Activated naive CD4-positive, alpha-beta T cell (primary cell): ENCODE data around the gene FBXO36.

ENCODE experiments used
- DNase-seq, 4 experiments: peaks; one replicate each; lab custom pipeline; 2025; lab: John Stamatoyannopoulos, UW

FBXO36 gene

GRCh38 chr2:229970406-229970805, 48.1 kb downstream of the FBXO36 start:
- no peak for DNase-seq

DNA sequence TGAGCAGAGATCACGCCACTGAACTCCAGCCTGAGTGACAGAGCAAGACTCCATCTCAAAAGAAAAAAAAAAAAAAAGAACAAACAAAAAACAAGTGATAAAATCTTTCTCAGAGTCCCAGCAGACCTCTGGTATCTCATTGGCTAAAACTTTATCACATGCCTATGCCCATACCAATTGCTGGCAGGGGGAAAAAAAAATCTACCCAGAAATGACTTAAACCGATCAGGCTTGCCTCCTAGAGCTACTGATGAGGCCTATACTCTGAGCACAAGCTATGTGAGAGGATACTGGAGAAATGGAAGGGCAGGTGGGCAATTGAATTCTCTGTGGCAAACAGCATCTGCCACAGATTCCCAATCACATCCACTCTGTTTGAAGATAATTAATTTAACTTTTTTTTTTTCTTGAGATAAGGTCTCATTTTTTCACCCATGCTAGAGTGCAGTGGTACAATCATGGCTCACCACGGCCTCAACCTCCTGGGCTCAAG, 49.0 kb downstream of the FBXO36 start:
- DNase-seq = no peak

GRCh38 chr2:229974266-229974665, 52.0 kb downstream of the FBXO36 start:
- DNase-seq = no peak

DNA sequence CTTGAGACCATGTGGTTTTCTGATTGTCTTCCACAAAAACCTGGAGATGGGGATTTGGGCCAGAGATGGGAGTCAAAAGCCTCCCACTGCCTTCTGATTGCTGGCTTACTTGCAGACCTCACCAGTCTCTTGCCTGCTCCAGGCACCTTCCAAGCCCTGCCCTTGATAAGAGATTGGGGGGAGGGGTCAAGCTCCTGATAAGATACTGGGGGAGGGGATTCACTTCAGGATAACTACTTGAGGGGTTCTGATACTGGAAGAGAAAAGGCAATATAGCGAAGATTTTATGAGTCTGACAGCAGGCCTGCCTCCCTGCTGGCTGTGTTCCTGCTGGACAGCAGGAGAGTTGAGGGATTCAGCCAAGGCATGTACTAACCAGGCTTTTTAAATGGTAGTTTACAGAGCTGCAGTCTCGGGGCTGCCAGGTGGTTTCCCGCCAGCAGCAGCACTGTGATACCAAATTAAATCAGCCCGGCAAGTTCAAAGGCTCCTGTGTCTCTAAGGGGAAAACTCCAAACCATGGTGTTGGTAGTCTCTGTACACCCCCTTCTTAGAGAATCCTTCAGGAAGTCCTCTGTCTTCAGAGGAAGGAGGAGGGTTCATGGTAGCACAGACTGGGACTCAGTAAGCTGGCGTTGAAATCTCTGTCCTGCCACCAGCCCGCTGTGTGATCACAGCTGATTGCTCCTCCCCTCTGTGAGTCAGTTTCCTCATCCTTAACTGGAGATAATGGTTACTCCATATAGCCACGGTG, 58.3 kb downstream of the FBXO36 start:
- DNase-seq = no peak

GRCh38 chr2:229993236-229993635, 70.9 kb downstream of the FBXO36 start:
- DNase-seq = no peak

DNA sequence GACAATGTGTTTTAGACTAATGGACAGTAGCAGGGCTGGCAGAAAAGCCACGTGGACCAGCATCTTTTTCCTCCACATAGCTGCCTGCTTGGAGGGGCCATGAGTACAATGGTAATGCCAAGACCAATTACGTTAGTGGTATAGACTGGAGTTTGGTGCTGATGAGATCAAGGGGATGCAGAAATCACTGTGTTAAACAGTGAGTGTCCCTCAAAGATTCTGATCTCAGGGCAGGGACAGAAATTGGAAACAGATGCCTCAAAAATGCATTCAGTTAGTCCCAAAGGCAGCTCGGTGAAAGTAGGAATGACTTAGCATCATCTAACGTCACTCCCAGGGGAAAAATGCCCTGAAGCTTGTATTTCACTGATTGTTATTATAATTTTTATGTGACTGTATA, 74.0 kb downstream of the FBXO36 start:
- DNase-seq = no peak

GRCh38 chr2:229997565-229997964, 75.3 kb downstream of the FBXO36 start:
- no peak for DNase-seq

DNA sequence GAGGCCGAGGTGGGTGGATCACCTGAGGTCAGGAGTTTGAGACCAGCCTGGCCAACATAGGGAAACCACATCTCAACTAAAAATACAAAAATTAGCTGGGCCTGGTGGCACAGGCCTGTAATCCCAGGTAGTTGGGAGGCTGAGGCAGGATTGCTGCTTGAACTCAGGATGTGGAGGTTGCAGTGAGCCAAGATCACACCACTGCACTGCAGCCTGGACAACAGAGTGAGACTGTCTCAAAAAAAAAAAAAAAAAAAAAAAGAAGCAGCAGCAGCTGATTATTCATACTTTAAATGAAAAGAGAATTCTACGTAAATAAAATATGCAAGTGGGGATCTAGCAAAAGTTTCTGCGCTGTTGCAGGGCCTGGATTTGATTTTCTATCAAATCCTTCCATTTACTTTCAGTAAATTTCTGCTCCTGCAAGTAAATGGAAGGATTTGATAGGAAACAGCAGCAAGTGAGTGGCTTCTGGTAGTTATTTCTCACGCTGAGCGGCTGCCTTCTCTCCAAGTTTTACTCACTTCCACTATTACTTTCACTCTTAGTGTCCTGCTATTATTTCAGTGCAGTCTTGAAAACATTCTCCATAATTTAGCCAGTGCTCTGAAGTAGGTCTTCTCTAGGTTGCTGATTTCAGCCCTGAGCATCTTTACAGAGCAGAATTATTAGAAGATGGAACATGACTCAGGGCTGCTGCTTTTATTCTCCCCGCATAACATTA, 78.0 kb downstream of the FBXO36 start:
- no peak for DNase-seq

- peak; percentile 67 to 83 (median 81) for DNase-seq
Measured at GRCh38 chr2:230007931-230008707, 85.8 kb downstream of the FBXO36 start.

- DNase-seq = no peak
Measured at GRCh38 chr2:230008708-230009066, 86.4 kb downstream of the FBXO36 start.

GRCh38 chr2:230010501-230010900, 88.2 kb downstream of the FBXO36 start:
- DNase-seq = no peak

- DNase-seq = no peak
Measured at GRCh38 chr2:230011617-230012016, 89.3 kb downstream of the FBXO36 start.

DNA sequence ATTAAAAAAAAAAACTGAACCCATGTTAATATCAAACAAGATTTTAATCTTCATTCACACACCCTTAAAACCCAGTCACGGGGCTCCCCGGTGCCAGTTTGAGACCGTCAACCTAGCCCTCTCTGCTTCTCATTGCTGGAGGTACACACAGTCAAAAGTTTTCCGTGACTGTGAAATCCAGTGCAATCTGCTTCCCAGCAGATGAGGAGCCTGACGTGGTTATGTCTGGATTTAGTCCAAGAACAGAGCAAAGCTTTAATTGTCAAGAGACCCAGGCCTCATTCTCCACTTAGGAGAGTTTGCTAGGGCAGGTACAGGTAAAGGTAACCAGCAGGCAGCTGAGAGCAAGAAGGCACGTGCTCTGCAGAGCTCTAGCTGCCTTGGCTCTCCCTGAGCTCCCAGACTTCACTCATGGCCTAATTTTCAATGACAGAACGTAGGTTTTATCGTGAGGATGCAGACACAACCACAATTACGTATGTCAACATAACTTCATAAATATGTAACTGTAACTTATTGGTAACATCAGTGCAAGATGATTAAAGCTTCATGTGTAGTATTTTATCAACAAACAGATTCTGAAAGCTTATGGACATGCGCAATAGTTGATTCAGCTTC, 90.1 kb downstream of the FBXO36 start:
- no peak for DNase-seq

DNA sequence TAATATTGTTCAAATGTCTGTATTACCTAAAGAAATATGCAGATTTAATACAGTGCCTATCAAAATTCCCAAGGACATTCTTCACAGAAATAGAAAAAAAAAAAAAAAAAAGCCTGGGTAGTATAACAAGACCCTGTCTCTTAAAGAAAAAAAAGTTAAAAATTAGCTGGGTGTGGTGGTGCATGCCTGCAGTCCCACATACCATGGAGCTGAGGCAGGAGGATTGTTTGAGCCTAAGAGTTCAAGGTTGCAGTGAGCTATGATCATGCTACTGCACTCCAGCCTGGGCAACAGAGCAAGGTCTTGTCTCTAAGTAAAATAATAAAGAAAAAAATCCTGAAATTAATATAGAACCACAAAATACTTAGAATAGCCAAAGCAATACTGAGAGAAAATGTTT, 94.5 kb downstream of the FBXO36 start:
- no peak for DNase-seq

- DNase-seq = no peak
Measured at GRCh38 chr2:230018153-230018552, 95.8 kb downstream of the FBXO36 start.

- DNase-seq = no peak
Measured at GRCh38 chr2:230019742-230020141, 97.4 kb downstream of the FBXO36 start.

DNA sequence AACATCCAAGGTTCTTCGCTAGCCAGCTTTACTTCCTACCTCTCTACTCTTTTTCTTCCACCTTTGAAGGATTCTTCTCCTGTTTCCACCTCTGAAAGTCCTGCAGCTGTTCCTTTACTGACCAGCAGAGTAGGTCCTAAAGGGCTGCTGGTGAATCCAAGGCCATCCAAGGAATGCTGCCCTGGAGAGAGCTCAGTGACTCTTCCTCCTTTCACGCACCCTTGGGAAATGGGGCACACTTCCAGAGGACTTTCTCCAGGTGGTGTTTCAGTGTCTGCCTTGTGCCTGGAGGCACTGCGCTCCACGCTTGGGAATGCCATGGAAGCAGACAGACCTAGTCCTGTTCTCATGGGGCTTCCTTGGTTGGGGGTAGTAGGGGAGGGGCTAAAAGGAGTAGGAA, 101.0 kb downstream of the FBXO36 start:
- DNase-seq = no peak

GRCh38 chr2:230042195-230042594, 119.9 kb downstream of the FBXO36 start:
- DNase-seq = no peak

DNA sequence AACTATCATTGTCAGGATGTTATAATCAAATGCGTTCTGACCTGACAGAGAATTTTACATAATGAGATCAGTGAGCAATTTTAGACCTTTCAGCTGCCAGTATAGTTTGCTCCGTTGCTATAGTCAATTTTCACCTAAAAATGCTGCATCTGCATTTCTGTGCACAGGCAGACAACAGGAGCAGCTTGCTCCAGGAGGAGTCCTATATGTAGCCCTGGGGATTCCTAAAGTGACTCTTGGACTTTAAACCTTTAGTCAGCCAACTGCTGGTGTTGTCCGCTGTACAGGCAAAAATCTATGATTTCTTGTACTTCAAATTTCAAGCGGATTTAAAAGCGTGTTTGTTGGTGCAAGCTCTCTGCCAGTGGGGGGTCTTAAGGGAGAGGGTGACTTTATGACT, 120.7 kb downstream of the FBXO36 start:
- no peak for DNase-seq

DNA sequence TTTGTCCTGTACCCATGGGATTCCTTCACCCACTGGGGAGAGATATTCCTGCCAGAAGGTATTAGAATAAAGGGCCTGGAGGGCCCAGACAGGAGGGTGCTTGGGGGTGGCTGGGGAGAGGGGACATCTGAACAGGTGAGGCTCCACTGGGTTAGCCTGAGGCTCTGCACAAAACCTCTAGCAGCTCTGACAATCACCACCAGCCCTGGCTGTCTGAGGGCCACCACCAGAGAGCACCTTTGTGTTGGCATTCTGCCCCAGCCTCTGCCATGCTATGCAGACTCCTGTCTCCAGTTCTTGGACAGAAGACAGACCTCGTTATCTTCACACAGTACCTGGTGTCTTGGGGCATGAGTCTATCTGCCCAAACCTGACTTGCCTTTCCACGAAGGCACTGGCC, 121.2 kb downstream of the FBXO36 start:
- no peak for DNase-seq

DNA sequence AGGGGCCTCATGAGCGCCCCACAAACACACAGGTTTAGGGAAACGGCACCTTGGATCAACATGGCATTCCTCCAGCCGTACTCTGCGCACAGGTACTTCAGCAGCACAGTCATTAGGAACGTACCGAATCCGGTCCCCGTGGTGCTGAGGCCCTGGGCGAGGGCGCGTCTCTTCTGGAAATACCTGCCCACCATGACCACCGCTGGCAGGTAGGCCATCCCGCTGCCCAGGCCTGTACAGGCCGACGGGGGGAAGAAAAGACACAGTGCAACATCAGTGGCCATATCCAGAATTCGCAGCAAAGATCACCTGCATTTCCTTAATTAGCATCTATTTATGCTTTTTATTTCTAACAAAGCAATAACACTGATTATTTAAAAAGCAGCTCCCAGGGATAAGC, 124.2 kb downstream of the FBXO36 start:
- no peak for DNase-seq

DNA sequence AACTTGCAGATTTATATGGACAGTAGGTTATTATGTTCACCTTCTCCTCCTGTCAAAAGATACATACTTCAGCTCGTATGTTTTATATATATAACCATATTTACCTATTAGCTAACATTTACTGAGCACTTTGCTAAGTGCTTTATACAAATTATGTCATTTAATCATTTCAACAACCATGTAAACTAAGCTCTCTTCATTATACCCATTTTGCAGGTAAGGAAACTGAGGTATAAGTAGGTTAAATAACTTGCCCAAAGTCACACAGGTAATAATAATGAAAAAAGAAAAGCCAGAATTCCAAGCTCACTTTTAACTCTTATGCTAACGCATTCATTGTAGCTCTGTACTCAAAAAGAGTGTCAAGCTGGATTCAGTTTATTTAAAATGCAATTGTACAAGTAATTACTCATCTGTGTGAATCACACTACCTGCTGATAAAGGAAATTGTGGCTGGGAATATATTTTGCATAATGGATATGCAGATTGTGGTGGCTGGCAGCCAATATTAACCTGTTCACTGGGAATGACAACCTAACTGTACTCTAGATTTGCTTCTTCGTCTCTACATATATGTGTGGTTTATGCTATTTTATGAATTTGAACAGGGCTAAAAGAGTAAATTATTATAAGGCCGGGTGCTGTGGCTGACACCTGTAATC, 125.8 kb downstream of the FBXO36 start:
- DNase-seq = no peak
